HepG2 (cell line): ENCODE data around the gene STARD10. TPM values are rescaled to one million over a fixed set of nuclear protein-coding genes. Genes with fewer than 3 reads are reported as not detected.

Experiments
- ARNT ChIP-seq: fragments of 450-650 bp; IDR thresholded peaks from 2 replicates; pipeline ENCODE4 v1.6.1; 2017
- ASH2L ChIP-seq: fragments of 300-600, 200-600 bp; sonication (generic); IDR thresholded peaks from 2 replicates; pipeline ENCODE4 v1.7.0; 2017; ENCODE audit warnings: low read depth, mild to moderate bottlenecking, moderate library complexity, mixed read lengths, low read length; ENCODE audit not compliant: insufficient read length
- ATF4 ChIP-seq, 2 experiments: fragments of 450-650 bp in 1 of 2; sonication (generic) in 1 of 2; formaldehyde crosslinking; IDR thresholded peaks; 2 replicates each; pipeline versions ENCODE4 v1.5.0 to v1.8.0; 2020 to 2022; ENCODE audit warnings: mild to moderate bottlenecking in 1 of 2, missing genetic modification reagents in 1 of 2
- BCLAF1 ChIP-seq: fragments of 450-650 bp; IDR thresholded peaks from 2 replicates; pipeline ENCODE4 v1.6.1; 2017; ENCODE audit warnings: mild to moderate bottlenecking
- CEBPB ChIP-seq: IDR thresholded peaks from 2 replicates; pipeline ENCODE4 v1.6.1; 2011; ENCODE audit warnings: low read depth, low read length, improper control_type of control experiment, borderline replicate concordance
- FOSL1 ChIP-seq: sonication (generic); formaldehyde crosslinking; IDR thresholded peaks from 2 replicates; pipeline ENCODE4 v1.9.0; 2021; ENCODE audit warnings: missing genetic modification reagents, borderline replicate concordance
- GABPB1 ChIP-seq: IDR thresholded peaks from 2 replicates; pipeline ENCODE4 v1.6.1; 2016; ENCODE audit warnings: mild to moderate bottlenecking, missing genetic modification reagents, moderate library complexity, missing compliant biosample characterization
- PITX1 ChIP-seq: sonication (generic); formaldehyde crosslinking; IDR thresholded peaks from 2 replicates; pipeline ENCODE4 v1.5.1; 2020; ENCODE audit warnings: mild to moderate bottlenecking, missing genetic modification reagents
- PPARG ChIP-seq: conservative IDR thresholded peaks from 2 replicates; pipeline ENCODE4 v1.6.1; 2016; ENCODE audit warnings: missing biosample characterization, missing genetic modification reagents
- TFAP4 ChIP-seq: sonication (generic); IDR thresholded peaks from 2 replicates; pipeline ENCODE4 v1.6.1; 2016; ENCODE audit warnings: low read depth, borderline replicate concordance
- ZNF232 ChIP-seq: sonication (generic); formaldehyde crosslinking; IDR thresholded peaks from 2 replicates; pipeline ENCODE4 v1.4.0; 2020; ENCODE audit warnings: missing genetic modification reagents, borderline replicate concordance
- ZNF34 ChIP-seq: sonication (generic); formaldehyde crosslinking; IDR thresholded peaks from 2 replicates; pipeline ENCODE4 v1.4.0; 2020; ENCODE audit warnings: mild to moderate bottlenecking, missing genetic modification reagents, borderline replicate concordance
- ZNF543 ChIP-seq: sonication (generic); formaldehyde crosslinking; IDR thresholded peaks from 2 replicates; pipeline ENCODE4 v1.4.0; 2020; ENCODE audit warnings: mild to moderate bottlenecking, missing genetic modification reagents
- ZSCAN31 ChIP-seq: sonication (generic); formaldehyde crosslinking; IDR thresholded peaks from 2 replicates; pipeline ENCODE4 v1.5.0; 2020; ENCODE audit warnings: low read depth, mild to moderate bottlenecking, missing genetic modification reagents
- polyA plus RNA-seq, 8 experiments: library from polyadenylated mRNA; depleted of rRNA in 3 of 8; stranded (reverse) in 7 of 8; unstranded in 1 of 8; fragments of >200 nt; fragmentation: Illumina TruSeq in 4 of 8; extraction: Trizol in 4 of 8; gene quantifications; 2 replicates each; pipeline versions ENCODE4 v1.2.1 to v1.2.3, GENCODE V29; 2011 to 2016; ENCODE audit warnings: low read depth in 4 of 8, missing spikeins in 1 of 8, mixed read lengths in 1 of 8; ENCODE audit not compliant: insufficient read depth in 1 of 8
- total RNA-seq, 5 experiments: library from RNA; depleted of rRNA; stranded (reverse); fragments of >200 nt; fragmentation: Illumina TruSeq; extraction: Trizol; gene quantifications; 2 replicates each; pipeline ENCODE4 v1.2.3, GENCODE V29; 2016; ENCODE audit warnings: low read depth in 1 of 5
- TF ChIP-seq, protein P1 (sequence below): IDR thresholded peaks from 2 replicates; pipeline ENCODE4 v1.6.1; 2016
- TF ChIP-seq, protein P2 (sequence below): sonication (generic); formaldehyde crosslinking; IDR thresholded peaks from 2 replicates; pipeline ENCODE4; 2020; ENCODE audit warnings: missing genetic modification reagents, mild to moderate bottlenecking, borderline replicate concordance
- TF ChIP-seq, protein P3 (sequence below): sonication (generic); formaldehyde crosslinking; IDR thresholded peaks from 2 replicates; pipeline ENCODE4 v1.5.0; 2020; ENCODE audit warnings: mild to moderate bottlenecking, missing genetic modification reagents

The STARD10 gene
- total and polyA plus RNA-seq, 2 of the 13 experiments (the other 11 are each of a cell fraction or from before 2014, with no cell fraction given) = 260 to 341 TPM

DNA sequence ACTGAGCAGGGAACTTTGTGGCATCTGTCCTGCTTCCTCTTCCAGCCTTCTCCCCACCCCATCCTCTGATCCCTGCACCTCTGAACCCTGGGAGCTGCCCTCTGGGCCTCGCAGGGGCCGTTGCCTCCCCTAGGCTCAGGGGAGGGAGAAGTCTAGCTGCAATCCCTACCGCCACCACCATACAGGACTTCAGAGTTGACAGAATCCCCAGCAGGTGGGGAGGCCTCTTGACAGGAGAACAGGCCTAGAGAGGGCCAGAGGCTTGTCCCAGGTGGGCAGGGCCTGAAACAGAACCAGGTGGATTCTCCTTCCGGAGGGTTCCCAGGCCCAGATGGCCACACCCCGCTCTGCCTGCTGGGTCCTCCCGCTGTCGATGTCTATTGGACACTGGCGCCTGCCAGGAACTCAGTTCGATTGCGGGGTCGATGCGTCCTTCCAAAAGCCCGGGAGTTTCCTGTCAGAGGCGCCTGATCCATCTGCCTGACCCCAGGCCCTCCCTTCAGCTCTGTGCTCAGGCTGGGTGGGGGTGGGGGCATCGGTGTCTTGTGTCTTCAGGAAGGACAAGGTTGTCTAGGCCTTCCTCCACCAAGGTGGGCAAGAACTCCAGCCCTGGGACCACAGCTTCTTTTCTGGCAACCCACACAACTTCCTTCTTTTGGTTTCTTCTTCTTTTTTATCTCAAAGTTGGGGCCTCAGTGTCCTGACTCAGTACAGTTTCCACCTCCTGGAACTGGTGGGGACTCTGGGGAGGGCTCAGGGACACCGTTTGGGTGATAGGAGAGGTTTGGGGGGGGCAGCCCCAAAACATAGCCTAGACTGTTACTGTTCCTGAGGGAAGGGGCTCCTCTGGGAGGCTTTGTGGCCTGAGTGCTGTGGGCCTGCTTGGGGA, 6.4 kb downstream of the STARD10 start (continued):
- TF ChIP-seq BCLAF1 (no peak), GABPB1 (CRISPR knock-in tag) (peak; percentile 80), ZNF232 (CRISPR knock-in tag) (no peak), ZSCAN31 (CRISPR knock-in tag) (peak; percentile 40; the same call in 1 of the 2 replicates), ATF4 (CRISPR knock-in tag; IDR thresholded peaks at IDR 0.05) (no peak), ARNT (no peak), PITX1 (CRISPR knock-in tag) (peak; percentile 76), ZNF543 (CRISPR knock-in tag) (peak; percentile 88; the same call in 1 of the 2 replicates), FOSL1 (CRISPR knock-in tag) (no peak), ZNF34 (0 out of 2 replicates have a peak, but pooled peaks have one; percentile 30), TFAP4 (peak; percentile 82; the same call in 1 of the 2 replicates), CEBPB (no peak), ASH2L (peak; percentile 36), PPARG (CRISPR knock-in tag) (peak; percentile 58; the same call in 1 of the 2 replicates)
- TF ChIP-seq, protein P1, sequence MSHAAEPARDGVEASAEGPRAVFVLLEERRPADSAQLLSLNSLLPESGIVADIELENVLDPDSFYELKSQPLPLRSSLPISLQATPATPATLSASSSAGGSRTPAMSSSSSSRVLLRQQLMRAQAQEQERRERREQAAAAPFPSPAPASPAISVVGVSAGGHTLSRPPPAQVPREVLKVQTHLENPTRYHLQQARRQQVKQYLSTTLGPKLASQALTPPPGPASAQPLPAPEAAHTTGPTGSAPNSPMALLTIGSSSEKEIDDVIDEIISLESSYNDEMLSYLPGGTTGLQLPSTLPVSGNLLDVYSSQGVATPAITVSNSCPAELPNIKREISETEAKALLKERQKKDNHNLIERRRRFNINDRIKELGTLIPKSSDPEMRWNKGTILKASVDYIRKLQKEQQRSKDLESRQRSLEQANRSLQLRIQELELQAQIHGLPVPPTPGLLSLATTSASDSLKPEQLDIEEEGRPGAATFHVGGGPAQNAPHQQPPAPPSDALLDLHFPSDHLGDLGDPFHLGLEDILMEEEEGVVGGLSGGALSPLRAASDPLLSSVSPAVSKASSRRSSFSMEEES = 0 out of 2 replicates have a peak, but pooled peaks have one; percentile 29
- TF ChIP-seq, protein P2, sequence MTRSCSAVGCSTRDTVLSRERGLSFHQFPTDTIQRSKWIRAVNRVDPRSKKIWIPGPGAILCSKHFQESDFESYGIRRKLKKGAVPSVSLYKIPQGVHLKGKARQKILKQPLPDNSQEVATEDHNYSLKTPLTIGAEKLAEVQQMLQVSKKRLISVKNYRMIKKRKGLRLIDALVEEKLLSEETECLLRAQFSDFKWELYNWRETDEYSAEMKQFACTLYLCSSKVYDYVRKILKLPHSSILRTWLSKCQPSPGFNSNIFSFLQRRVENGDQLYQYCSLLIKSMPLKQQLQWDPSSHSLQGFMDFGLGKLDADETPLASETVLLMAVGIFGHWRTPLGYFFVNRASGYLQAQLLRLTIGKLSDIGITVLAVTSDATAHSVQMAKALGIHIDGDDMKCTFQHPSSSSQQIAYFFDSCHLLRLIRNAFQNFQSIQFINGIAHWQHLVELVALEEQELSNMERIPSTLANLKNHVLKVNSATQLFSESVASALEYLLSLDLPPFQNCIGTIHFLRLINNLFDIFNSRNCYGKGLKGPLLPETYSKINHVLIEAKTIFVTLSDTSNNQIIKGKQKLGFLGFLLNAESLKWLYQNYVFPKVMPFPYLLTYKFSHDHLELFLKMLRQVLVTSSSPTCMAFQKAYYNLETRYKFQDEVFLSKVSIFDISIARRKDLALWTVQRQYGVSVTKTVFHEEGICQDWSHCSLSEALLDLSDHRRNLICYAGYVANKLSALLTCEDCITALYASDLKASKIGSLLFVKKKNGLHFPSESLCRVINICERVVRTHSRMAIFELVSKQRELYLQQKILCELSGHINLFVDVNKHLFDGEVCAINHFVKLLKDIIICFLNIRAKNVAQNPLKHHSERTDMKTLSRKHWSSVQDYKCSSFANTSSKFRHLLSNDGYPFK = peak; percentile 49; the same call in 1 of the 2 replicates
- TF ChIP-seq, protein P3, sequence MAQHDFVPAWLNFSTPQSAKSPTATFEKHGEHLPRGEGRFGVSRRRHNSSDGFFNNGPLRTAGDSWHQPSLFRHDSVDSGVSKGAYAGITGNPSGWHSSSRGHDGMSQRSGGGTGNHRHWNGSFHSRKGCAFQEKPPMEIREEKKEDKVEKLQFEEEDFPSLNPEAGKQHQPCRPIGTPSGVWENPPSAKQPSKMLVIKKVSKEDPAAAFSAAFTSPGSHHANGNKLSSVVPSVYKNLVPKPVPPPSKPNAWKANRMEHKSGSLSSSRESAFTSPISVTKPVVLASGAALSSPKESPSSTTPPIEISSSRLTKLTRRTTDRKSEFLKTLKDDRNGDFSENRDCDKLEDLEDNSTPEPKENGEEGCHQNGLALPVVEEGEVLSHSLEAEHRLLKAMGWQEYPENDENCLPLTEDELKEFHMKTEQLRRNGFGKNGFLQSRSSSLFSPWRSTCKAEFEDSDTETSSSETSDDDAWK (CRISPR knock-in tag) = no peak
